Caco-2 (cell line): ENCODE measurements around the gene ANTKMT. TPM values are rescaled to one million over a fixed set of nuclear protein-coding genes. Genes with fewer than 3 reads are reported as not detected.

Experiments used
- BruUV-seq: library from RNA; stranded (reverse); fragments of 400-500 nt; replicated peaks from 2 replicates; lab custom pipeline; 2021; lab: Mats Ljungman, UMichigan
- CTCF ChIA-PET: fragments of 300-600 bp; sonication (Branson Sonifier 250); formaldehyde crosslinking; loops from one replicate; lab custom pipeline; 2022; ENCODE audit warnings: antibody characterized with exemption; lab: Charles Lee
- POLR2A ChIA-PET: fragments of 300-600 bp; sonication (Branson Sonifier 250); formaldehyde crosslinking; loops from one replicate; lab custom pipeline; 2022; ENCODE audit warnings: antibody characterized with exemption; lab: Charles Lee
- DNase-seq, 2 experiments: peaks; one replicate each; pipeline versions ENCODE4 v3.0.0 to v3.0.0-alpha.2; 2020 to 2022
- H3K27me3 ChIP-seq: replicated peaks from 2 replicates; pipeline ENCODE4 v1.6.0; 2011; ENCODE audit warnings: low read length; ENCODE audit not compliant: control insufficient read depth, insufficient read depth
- H3K36me3 ChIP-seq: 2 replicates; pipeline ENCODE4 v1.5.1; 2011; ENCODE audit warnings: low read length; ENCODE audit not compliant: control insufficient read depth, insufficient read depth
- H3K4me1 ChIP-seq: fragments of 250-450 bp; sonication (Bioruptor Pico); 2 replicates; pipeline ENCODE4 v1.5.1; 2020; ENCODE audit warnings: mild to moderate bottlenecking
- H3K4me3 ChIP-seq: 2 replicates; pipeline ENCODE4 v1.5.1; 2011; ENCODE audit warnings: low read depth, mild to moderate bottlenecking, control low read depth, low read length
- H3K9me3 ChIP-seq: fragments of 250-450 bp; sonication (Bioruptor Pico); 2 replicates; pipeline ENCODE4 v1.5.1; 2020; ENCODE audit warnings: mild to moderate bottlenecking, moderate library complexity
- H3K27ac Mint-ChIP-seq: one replicate; pipeline ENCODE4 v1.8.0; 2022; ENCODE audit warnings: mixed read lengths; ENCODE audit not compliant: unreplicated experiment
- H3K27me3 Mint-ChIP-seq: one replicate; pipeline ENCODE4 v1.8.0; 2022; ENCODE audit warnings: mixed read lengths; ENCODE audit not compliant: insufficient read depth, unreplicated experiment
- H3K36me3 Mint-ChIP-seq: one replicate; pipeline ENCODE4 v1.8.0; 2022; ENCODE audit warnings: mild to moderate bottlenecking, mixed read lengths; ENCODE audit not compliant: insufficient read depth, unreplicated experiment
- H3K4me1 Mint-ChIP-seq: one replicate; pipeline ENCODE4 v1.8.0; 2022; ENCODE audit warnings: low read depth, mixed read lengths; ENCODE audit not compliant: unreplicated experiment
- H3K4me3 Mint-ChIP-seq: one replicate; pipeline ENCODE4 v1.8.0; 2022; ENCODE audit warnings: mild to moderate bottlenecking, moderate library complexity, mixed read lengths; ENCODE audit not compliant: unreplicated experiment
- H3K9me3 Mint-ChIP-seq: one replicate; pipeline ENCODE4 v1.8.0; 2022; ENCODE audit warnings: mixed read lengths; ENCODE audit not compliant: unreplicated experiment
- intact Hi-C: fragments of 100-400 bp; cut with micrococcal nuclease; formaldehyde crosslinking; loops from one replicate; pipeline ENCODE4 v1.10.0; 2022; ENCODE audit not compliant: unreplicated experiment
- total RNA-seq: library from RNA; stranded (reverse); gene quantifications from 2 replicates; pipeline ENCODE4 v1.2.3, GENCODE V29; 2022
- TF ChIP-seq, protein P1 (sequence below), 2 experiments: fragments of 200-600 bp in 1 of 2; IDR thresholded peaks; 1 replicate in 1 of 2; 2 replicates in 1 of 2; pipeline versions ENCODE4 v1.5.1 to v1.8.0; 2011 to 2022; ENCODE audit warnings: antibody characterized with exemption in 1 of 2, control low read depth in 1 of 2, inconsistent platforms in 1 of 2, low read depth in 1 of 2, low read length in 1 of 2, mild to moderate bottlenecking in 1 of 2, moderate library complexity in 1 of 2; ENCODE audit not compliant: insufficient read depth in 1 of 2, severe bottlenecking in 1 of 2, unreplicated experiment in 1 of 2

The ANTKMT gene
- total RNA-seq, 1 experiment from 2014 or later = 42.6 TPM

GRCh38 chr16:680967-681745, 39.8 kb upstream of the ANTKMT start:
- DNase-seq = no peak
- peaks cover 66% of the 10 kb centered on the region for H3K36me3 Mint-ChIP-seq

GRCh38 chr16:681746-682427, 39.1 kb upstream of the ANTKMT start:
- BruUV-seq = TSS peak; percentile 70
- Mint-ChIP-seq H3K36me3 (peaks cover 66% of the 10 kb centered on the region), H3K27me3 (no peaks in the 10 kb centered on the region), H3K4me1 (no peaks in the 10 kb centered on the region), H3K4me3 (peak overlapping the region; percentile 79), H3K27ac (peak overlapping the region; percentile 16), H3K9me3 (no peaks in the 10 kb centered on the region)
- Histone ChIP-seq H3K27me3 (no peaks in the 10 kb centered on the region), H3K9me3 (no peaks in the 10 kb centered on the region), H3K4me1 (peaks cover 37% of the 10 kb centered on the region), H3K4me3 (no peak overlapping the region; the same call in 1 of the 2 replicates), H3K36me3 (0 out of 2 replicates have a peak, but pooled peaks cover 4% of the 10 kb centered on the region)
- ChIA-PET POLR2A (interaction anchor here (0.5 kb wide), 1 partner anchor 28 kb away, joined by 7 read pairs; no protein-coding TSS in a partner anchor), CTCF (no interaction called here)
- TF ChIP-seq, protein P1, sequence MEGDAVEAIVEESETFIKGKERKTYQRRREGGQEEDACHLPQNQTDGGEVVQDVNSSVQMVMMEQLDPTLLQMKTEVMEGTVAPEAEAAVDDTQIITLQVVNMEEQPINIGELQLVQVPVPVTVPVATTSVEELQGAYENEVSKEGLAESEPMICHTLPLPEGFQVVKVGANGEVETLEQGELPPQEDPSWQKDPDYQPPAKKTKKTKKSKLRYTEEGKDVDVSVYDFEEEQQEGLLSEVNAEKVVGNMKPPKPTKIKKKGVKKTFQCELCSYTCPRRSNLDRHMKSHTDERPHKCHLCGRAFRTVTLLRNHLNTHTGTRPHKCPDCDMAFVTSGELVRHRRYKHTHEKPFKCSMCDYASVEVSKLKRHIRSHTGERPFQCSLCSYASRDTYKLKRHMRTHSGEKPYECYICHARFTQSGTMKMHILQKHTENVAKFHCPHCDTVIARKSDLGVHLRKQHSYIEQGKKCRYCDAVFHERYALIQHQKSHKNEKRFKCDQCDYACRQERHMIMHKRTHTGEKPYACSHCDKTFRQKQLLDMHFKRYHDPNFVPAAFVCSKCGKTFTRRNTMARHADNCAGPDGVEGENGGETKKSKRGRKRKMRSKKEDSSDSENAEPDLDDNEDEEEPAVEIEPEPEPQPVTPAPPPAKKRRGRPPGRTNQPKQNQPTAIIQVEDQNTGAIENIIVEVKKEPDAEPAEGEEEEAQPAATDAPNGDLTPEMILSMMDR (IDR thresholded peaks at IDR 0.05; ENCODE audit: insufficient read depth in 1 of 2, low read depth in 1 of 2, low read length in 1 of 2, severe bottlenecking in 1 of 2, unreplicated experiment in 1 of 2) = no peak
- intact Hi-C loops = no loop called here
- DNase-seq = no peak

More at GRCh38 chr16:680967-681745, 39.8 kb upstream of the ANTKMT start:
- H3K4me3 ChIP-seq = peak overlapping the region; percentile 51
- 0 out of 2 replicates have a peak, but pooled peaks cover 4% of the 10 kb centered on the region for H3K36me3 ChIP-seq
- no peaks in the 10 kb centered on the region for H3K27me3 ChIP-seq
- intact Hi-C loops = no loop called here
- H3K9me3 ChIP-seq = no peaks in the 10 kb centered on the region
- Mint-ChIP-seq H3K4me3 (peak overlapping the region; percentile 79), H3K4me1 (no peaks in the 10 kb centered on the region), H3K27ac (peak overlapping the region; percentile 16), H3K27me3 (no peaks in the 10 kb centered on the region), H3K9me3 (no peaks in the 10 kb centered on the region)
- POLR2A ChIA-PET = interaction anchor here (1.2 to 1.5 kb wide), 2 partner anchors 9 to 14 kb away, joined by 6 to 10 read pairs; partner anchors contain the start of gene WDR24
- peaks cover 35% of the 10 kb centered on the region for H3K4me1 ChIP-seq
- TF ChIP-seq, protein P1 (IDR thresholded peaks at IDR 0.05; ENCODE audit: insufficient read depth in 1 of 2, low read depth in 1 of 2, low read length in 1 of 2, severe bottlenecking in 1 of 2, unreplicated experiment in 1 of 2) = no peak
- no TSS peak for BruUV-seq
- CTCF ChIA-PET = interaction anchor here (0.8 kb wide), 1 partner anchor 88 kb away, joined by 3 read pairs; no protein-coding TSS in a partner anchor
